Right renal cortex interstitium (tissue), 3 donors: Measurements from ENCODE around the gene CETN2. TPM values are rescaled to one million over a fixed set of nuclear protein-coding genes. Genes with fewer than 3 reads are reported as not detected.
A peak's percentile ranks its signal among the peaks of the same experiment; 100 is the strongest.
"Not testable (repeated sequence)": the region's sequence is repeated elsewhere in the genome, so short reads cannot be mapped to it uniquely, and the experiment has no call there.

Experiments used
- DNase-seq, 3 donors: peaks; one replicate each; pipeline ENCODE4 v3.0.0-alpha.2; 2013; ENCODE audit warnings: low read depth in 3 of 3, low spot score in 2 of 3
- polyA plus RNA-seq, 3 donors: library from polyadenylated mRNA; unstranded; fragments of 120-200 nt; gene quantifications; one replicate each; pipeline ENCODE4 v1.2.1, GENCODE V29; 2013; ENCODE audit not compliant: insufficient read length in 3 of 3

The CETN2 gene
- polyA plus RNA-seq = 100 to 1,000 TPM; 132 to 135 (median 133) TPM

DNA sequence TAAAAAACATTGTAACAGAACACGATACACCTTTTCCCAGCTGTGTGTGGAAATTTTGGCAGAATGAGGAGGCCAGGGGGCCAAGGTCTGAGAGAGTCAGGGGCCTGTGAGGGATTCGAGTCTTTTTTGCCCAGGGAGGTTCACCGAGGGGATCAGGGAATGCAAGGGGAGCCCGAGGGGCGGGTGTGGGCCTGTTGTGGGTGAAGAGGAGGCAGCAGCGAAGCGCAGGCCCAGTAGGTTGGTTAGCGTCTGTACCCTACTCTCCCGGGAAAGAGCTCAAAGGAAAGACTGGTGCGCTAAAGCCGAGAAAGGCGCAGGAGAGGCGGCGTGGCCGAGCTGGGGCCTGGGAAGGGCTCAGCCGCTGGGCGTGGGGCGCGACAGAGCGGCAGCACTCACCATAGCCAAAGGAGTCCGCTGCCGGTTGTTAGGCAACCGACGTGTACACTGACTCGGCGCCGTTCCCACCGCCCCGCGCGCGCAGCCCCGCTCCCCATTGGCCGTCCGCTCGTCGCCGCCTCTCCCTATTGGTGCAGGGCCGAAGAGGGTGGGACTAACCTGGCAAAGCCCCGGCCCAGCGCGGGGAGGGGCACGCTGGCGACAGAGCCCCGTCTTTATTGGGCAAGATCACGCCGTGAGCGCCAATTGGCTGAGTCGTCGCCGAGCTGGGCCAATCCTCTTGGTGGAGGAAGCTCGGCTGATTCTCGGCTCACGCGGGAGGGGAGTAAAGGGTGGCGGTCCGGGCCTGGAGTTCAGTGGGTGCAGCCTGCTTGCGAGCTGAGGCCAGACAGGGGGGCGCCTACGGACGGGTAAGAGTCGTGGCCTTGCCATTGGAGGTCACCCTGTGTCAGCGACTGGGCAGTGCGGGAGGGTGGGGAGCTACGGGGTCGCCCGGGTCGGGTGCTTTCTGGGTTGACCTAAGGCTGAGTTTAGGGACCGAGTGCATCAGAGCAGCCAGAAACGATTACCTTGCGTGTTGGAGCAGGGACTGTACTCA, at the start of gene CETN2, which contains the start of gene NSDHL:
Gene CETN2, minus strand, starts transcription at position 446 of the 994 bp plus-strand sequence. Its CDS starts 47 bp downstream, at position 399.
Gene NSDHL, plus strand, starts transcription at position 752 of the 994 bp plus-strand sequence. CDS start 15,262 bp downstream, outside the sequence.
- DNase-seq = peak; percentile 65 to 87 (median 81)

- DNase-seq = no peak
Measured at GRCh38 chrX:152878976-152879755, 48.6 kb upstream of the CETN2 start.

DNA sequence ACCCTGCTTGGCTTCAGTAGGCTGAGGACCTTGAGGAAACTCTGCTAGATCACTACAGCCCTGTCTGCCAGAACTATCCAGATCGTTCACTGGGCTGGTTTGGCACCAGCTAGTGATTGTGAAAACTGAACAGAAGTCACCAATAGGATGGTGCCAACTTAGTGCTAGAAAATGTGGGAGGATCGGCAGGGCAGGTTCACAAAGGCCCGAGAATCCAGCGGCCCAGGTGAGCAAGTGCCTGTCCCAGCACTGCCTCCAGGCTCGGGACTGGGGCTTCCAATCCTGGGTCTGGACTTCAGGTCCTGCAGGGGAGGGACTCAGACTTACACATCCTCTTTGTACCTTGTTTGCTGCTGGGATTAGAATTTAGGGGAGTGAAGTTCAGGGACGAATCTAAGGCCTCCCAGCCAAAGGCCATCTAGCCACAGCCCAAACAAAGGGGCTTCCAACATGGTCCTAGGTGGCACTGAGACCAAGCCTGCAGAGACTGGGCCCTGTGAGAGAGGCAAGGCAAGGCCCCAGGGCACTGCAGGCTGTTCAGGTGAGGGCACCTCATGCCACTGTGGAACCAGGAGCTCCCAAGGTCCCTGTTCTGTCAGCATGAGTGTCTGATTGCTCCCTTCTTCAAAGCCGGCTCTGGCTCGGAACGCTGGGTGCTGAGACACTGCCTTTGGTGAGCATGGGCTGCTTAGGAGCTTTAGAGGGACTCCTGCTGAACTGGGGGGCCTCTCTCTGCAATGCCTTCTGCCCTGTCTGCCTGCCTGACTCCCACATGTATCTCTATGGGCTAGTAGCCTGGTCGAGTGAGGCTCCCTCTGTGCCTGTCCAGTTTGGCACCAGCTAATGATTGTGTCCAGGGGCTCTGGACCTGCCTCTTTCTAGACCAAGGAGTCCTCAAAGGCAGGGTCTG, 46.6 kb upstream of the CETN2 start:
- no peak for DNase-seq

- DNase-seq = no peak
Measured at GRCh38 chrX:152873361-152873760, 42.8 kb upstream of the CETN2 start.

GRCh38 chrX:152872522-152872921, 42.0 kb upstream of the CETN2 start:
- no peak for DNase-seq

GRCh38 chrX:152871260-152871659, 40.7 kb upstream of the CETN2 start:
- no peak for DNase-seq

DNA sequence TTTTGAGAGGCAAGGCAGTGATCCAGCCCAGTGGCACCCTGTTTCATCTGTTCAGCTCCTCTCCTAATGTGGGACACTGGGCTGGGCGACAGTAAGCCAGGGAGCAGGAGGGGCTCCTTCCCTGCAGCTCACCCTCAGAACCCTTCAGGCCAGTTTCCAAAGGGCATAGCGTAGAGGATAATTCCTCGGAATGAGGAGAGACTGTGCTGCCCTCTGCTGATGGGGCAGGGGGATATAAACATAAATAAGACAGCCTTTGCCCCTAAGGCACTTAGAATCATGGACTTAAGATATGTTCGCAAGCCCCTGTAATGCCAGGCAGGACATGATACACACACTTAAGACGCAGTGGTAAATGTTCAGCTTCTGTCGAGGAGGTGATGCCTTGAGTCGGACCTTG, 39.4 kb upstream of the CETN2 start:
- DNase-seq = no peak

DNA sequence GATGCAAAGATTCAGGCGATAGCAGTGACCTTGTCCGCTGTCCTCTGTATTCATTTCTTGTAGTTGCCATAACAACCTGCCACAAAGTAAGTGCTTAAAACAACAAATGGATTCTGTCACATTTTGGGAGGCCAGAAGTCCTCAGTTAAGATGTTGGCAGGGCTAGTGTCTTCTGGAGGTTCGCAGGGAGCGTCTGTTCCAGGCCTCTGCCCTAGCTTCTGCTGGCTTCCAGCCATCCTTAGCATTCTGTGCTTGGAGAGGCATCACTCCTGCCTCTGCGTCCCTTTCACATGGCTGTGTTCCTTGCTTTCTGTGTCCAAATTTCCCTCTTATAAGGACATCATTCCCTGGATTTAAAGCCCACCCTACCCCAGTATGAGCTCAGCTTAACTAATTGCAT, 35.8 kb upstream of the CETN2 start:
- DNase-seq = no peak

DNA sequence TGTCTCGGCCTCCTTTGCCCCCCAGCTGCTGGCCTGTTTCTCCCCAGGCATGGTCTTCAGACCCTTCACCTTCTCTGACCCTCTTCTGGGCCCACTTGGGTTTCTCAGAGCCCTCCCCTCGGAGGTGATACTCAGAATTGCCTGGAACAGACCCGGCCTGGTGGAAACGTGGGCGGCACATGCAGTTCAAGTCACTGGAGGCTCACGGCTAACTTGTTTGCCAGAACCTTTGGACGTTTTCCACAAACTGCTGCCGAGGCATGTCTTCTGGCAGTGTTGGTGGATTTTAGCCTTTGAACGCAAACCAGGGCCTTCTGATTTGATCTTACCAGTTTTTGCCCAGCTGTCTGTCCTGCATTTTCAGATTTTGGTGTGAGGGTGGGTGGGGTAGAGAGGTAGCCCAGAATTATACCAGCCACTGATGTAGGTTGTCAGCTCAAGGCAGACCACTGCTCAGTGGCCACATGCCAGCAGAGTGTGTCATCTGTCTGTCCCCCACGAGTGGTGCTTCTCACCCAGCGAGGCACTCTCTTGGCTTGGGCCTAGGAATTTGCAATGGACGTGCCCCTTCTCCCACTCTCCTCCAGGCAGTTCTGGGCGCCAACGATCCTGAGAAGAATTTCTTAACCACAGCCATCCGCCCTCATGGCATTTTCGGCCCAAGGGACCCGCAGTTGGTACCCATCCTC, 34.8 kb upstream of the CETN2 start:
- DNase-seq = no peak

GRCh38 chrX:152861826-152862225, 31.3 kb upstream of the CETN2 start:
- no peak for DNase-seq

GRCh38 chrX:152861116-152861515, 30.6 kb upstream of the CETN2 start:
- DNase-seq = peak in 1 of 3 donors; percentile 8

- DNase-seq = no peak
Measured at GRCh38 chrX:152853986-152854385, 23.4 kb upstream of the CETN2 start.

DNA sequence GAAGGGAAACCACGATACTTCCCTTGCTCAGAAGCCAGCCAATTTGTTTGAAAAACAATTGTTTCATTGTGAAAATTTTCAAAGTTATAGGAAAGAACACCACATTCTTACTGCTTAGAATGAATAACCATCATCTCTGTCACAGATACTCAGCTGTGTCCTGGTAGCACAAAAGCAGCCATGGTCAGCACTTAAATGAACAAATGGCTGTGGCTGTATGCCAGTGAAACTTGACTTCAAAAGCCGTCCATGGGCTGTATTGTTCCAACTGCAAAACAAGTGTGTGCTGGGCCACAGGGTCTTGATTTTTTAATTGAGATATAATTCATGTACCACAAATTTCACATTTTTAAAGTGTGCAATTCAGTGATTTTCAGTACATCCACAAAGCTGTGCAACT, 19.9 kb upstream of the CETN2 start:
- no peak for DNase-seq

- no peak for DNase-seq
Measured at GRCh38 chrX:152847281-152847680, 16.7 kb upstream of the CETN2 start.

GRCh38 chrX:152845618-152846240, 15.2 kb upstream of the CETN2 start:
- DNase-seq = no peak

- DNase-seq = no peak
Measured at GRCh38 chrX:152844256-152844655, 13.7 kb upstream of the CETN2 start.

DNA sequence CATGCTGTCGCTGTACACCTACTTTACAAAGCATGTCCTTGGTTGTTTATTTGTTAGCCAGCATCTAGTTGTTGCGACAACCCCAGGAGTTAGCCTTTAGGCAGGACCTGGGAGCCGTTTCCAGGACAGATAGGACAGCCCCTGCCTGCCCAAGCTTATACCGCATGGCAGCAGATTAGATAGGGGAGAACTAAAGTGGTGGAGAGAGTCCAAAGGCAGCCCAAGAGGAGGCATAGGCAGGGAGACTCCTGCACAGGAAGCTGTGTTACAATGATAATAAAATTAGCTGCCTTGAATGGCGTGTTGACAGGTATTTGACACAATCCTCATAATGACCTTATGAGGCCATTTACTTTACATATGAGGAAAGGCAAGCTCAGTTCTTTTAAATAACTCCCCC, 13.3 kb upstream of the CETN2 start:
- DNase-seq = no peak

DNA sequence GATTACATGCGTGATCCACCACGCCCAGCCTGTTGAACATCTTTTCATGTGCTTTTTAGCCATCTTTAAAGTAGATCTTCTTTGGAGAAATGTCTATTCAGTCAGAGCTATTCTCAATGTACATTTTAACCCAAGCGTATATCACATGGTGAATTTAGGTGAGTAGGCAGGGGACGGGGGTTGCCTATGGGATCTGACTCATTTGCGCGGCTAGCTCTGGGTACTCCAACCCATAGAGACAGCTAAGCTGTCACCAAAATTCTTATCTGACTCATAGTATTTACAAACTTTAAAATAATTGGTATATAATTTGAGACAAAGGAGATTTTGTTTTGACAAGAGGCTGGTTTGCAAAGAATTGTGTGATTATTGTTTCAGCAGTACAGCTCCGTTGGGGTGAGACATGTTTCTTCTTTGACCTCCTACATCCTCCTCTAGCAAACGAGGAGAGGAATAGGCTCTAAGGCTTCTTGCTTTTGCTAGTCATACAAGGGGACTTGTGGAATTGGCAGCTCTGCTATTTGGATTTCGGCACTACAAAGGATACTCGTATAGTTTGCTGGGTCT, 12.3 kb upstream of the CETN2 start:
- no peak for DNase-seq

- DNase-seq = not testable (repeated sequence)
Measured at GRCh38 chrX:152835470-152835869, 4.9 kb upstream of the CETN2 start.
